ENCODE data around the gene HNRNPR. TPM values are rescaled to one million over a fixed set of nuclear protein-coding genes. Genes with fewer than 3 reads are reported as not detected.

The HNRNPR gene
- total RNA-seq, 1 donor from 2014 or later: 21.5 TPM

- DNase-seq (ENCODE audit: low spot score in 2 of 2): no peak
- no peak for TF ChIP-seq CTCF (IDR thresholded peaks at IDR 0.05)
- Histone ChIP-seq H3K27ac (no peak overlapping the region), H3K4me1 (peaks cover 0 to 5% of the 10 kb centered on the region in 2 donors), H3K4me3 (no peak overlapping the region), H3K9me3 (peaks cover 0 to 4% of the 10 kb centered on the region in 2 donors), H3K36me3 (peaks cover 0 to under 1% of the 10 kb centered on the region in 2 donors), H3K27me3 (no peaks in the 10 kb centered on the region)
- intact Hi-C loops (cut with DNase I): no loop called here
Observed at GRCh38 chr1:23354245-23354644, 10.2 kb upstream of the HNRNPR start.

- Histone ChIP-seq H3K36me3 (no peaks in the 10 kb centered on the region), H3K9me3 (no peaks in the 10 kb centered on the region), H3K27ac (no peak overlapping the region), H3K4me1 (no peaks in the 10 kb centered on the region), H3K27me3 (no peaks in the 10 kb centered on the region), H3K4me3 (no peak overlapping the region)
- intact Hi-C loops (cut with DNase I): no loop called here
- no peak for TF ChIP-seq CTCF (IDR thresholded peaks at IDR 0.05)
- no peak for DNase-seq (ENCODE audit: low spot score in 2 of 2)
Observed at GRCh38 chr1:23352096-23352695, 8.1 kb upstream of the HNRNPR start.

GRCh38 chr1:23345920-23346319 is 1.8 kb upstream of the HNRNPR start:
- Histone ChIP-seq H3K9me3 (no peaks in the 10 kb centered on the region), H3K27me3 (no peaks in the 10 kb centered on the region), H3K36me3 (no peaks in the 10 kb centered on the region), H3K27ac (no peak overlapping the region), H3K4me1 (peaks cover 10 to 19% of the 10 kb centered on the region in 2 donors), H3K4me3 (no peak overlapping the region)
- DNase-seq (ENCODE audit: low spot score in 2 of 2): no peak
- no peak for TF ChIP-seq CTCF (IDR thresholded peaks at IDR 0.05)
- intact Hi-C loops (cut with DNase I): no loop called here

- no peak for TF ChIP-seq CTCF (IDR thresholded peaks at IDR 0.05)
- no peak for DNase-seq (ENCODE audit: low spot score in 2 of 2)
- peaks cover 10 to 26% of the 10 kb centered on the region in 2 donors for H3K4me1 ChIP-seq
- H3K4me3 ChIP-seq: peak overlapping the region; percentile 94 to 95
- peak overlapping the region; percentile 97 to 100 for H3K27ac ChIP-seq
- intact Hi-C loops (cut with DNase I): loop anchor here (1.0 to 5.0 kb wide), 5 partner anchors 23 to 347 kb away; partner anchors contain the start of genes ASAP3, RPL11 and TCEA3
- no peaks in the 10 kb centered on the region for H3K9me3 ChIP-seq
- no peaks in the 10 kb centered on the region for H3K36me3 ChIP-seq
- no peaks in the 10 kb centered on the region for H3K27me3 ChIP-seq
Observed at GRCh38 chr1:23344987-23345472, 946 bp upstream of the HNRNPR start.

- peak overlapping the region; percentile 94 to 95 for H3K4me3 ChIP-seq
- H3K27ac ChIP-seq: peak overlapping the region; percentile 97 to 100
- DNase-seq (ENCODE audit: low spot score in 2 of 2): peak in 1 of 2 donors; percentile 71
- intact Hi-C loops (cut with DNase I): loop anchor here (1.0 to 5.0 kb wide), 5 partner anchors 25 to 349 kb away; partner anchors contain the start of genes ASAP3, RPL11 and TCEA3
- H3K9me3 ChIP-seq: no peaks in the 10 kb centered on the region
- no peaks in the 10 kb centered on the region for H3K27me3 ChIP-seq
- H3K36me3 ChIP-seq: no peaks in the 10 kb centered on the region
- TF ChIP-seq CTCF (IDR thresholded peaks at IDR 0.05): no peak
- peaks cover 10 to 28% of the 10 kb centered on the region in 2 donors for H3K4me1 ChIP-seq
Observed at GRCh38 chr1:23343221-23344110, 618 bp downstream of the HNRNPR start.

Data from ascending aorta (tissue), 2 donors.